NCI-H748 (cell line): ENCODE results near the gene CFHR5.
"Not testable (repeated sequence)": the region's sequence is repeated elsewhere in the genome, so short reads cannot be mapped to it uniquely, and the experiment has no call there.

Source experiments
- DNase-seq: peaks from one replicate; lab custom pipeline; 2025; ENCODE audit not compliant: unreplicated experiment; lab: John Stamatoyannopoulos, UW

Gene CFHR5

DNA sequence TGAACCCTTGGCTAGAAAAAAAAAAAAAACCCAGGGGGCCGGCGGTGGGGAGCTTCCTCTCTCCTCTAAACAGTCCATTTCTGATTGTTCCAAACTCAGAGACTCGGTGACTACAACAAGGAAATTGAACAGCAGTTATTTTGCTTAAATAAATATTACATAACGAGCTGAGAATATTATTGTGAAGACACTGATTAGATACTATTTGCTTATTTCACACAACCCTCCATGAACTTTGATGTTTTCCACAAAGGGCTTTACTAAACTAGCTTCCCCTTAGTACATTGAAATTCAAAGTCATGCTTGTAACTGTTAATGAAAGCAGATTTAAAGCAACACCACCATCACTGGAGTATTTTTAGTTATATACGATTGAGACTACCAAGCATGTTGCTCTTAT lies at the start of gene CFHR5:
Gene CFHR5 (plus strand): TSS at position 279 of the 400 bp plus-strand sequence. CDS start 109 bp downstream, at position 388.
- no peak for DNase-seq

DNA sequence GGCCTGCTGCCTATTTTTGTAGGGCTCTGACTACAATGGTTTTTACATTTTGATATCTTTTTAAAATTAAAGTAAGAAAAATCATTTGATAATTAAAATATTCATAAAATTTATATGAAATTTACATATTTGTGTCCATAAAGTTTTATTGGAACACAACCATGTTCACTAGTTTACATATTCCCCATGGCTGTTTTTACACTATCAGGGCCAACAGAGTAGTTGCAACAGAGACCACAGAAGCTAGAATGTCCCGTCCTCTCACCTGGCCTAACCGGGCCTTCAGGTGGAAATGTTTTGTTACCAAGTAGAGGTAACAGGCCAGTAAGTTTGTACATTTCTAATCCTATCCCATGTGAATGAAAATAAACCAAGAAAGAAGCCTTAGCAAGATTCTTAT lies 44.5 kb upstream of the CFHR5 start:
- DNase-seq, result not testable (repeated sequence)

DNA sequence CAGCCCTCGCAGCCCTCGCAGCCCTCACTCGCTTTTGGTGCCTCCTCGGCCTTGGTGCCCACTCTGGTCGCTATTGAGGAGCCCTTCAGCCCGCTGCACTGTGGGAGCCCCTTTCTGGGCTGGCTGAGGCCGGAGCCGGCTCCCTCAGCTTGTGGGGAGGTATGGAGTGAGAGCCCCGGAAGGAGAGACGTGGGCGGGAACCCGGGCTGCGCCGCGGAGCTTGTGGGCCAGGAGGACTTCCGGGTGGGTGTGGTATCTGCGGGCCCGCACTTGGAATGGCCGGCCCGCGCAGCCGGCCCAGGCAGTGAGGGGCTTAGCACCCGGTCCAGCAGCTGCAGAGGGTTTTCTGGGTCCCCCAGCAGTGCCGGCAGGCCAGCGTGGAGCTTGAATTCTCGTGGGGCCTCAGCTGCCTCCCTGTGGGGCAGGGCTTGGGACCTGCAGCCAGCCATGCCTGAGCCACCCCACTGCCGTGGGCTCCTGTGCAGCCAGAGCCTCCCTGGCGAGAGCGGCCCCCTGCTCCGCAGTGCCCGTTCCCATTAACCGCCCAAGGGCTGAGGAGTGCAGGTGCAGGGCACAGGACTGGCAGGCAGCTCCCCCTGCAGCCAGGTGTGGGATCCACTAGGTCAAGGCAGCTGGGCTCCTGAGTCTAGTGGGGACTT lies 43.7 kb upstream of the CFHR5 start:
- DNase-seq, result peak; percentile 3

DNA sequence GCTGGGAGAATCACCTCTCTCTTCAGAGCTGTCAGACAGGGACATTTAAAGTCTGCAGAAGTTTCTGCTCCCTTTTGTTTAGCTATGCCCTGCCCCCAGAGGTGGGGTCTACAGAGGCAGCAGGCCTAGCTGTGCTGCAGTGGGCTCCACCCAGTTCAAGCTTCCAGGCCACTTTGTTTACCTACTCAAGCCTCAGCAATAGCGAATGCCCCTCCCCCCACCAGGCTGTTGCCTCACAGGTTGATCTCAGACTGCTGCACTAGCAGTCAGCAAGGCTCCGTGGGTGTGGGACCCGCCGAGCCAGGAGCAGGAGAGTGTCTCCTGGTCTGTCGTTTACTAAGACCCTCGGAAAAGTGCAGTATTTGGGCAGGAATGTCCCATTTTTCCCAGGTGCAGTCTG lies 35.9 kb upstream of the CFHR5 start:
- peak; percentile 61 for DNase-seq

DNA sequence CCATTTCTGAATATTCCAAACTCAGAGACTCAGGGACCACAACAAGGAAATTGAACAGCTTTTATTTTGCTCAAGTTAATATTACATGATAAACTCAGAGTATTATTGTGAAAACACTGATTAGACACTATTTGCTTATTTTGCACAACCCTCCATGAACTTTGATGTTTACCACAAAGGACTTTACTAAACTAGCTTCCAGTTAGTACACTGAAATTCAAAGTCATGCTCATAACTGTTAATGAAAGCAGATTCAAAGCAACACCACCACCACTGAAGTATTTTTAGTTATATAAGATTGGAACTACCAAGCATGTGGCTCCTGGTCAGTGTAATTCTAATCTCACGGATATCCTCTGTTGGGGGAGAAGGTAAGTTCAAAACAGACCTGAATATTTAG lies 33.8 kb upstream of the CFHR5 start, which contains the start of gene CFHR2:
Gene CFHR2 (plus strand): TSS at position 171 of the 400 bp plus-strand sequence. CDS start 143 bp downstream, at position 314.
- not testable (repeated sequence) for DNase-seq

DNA sequence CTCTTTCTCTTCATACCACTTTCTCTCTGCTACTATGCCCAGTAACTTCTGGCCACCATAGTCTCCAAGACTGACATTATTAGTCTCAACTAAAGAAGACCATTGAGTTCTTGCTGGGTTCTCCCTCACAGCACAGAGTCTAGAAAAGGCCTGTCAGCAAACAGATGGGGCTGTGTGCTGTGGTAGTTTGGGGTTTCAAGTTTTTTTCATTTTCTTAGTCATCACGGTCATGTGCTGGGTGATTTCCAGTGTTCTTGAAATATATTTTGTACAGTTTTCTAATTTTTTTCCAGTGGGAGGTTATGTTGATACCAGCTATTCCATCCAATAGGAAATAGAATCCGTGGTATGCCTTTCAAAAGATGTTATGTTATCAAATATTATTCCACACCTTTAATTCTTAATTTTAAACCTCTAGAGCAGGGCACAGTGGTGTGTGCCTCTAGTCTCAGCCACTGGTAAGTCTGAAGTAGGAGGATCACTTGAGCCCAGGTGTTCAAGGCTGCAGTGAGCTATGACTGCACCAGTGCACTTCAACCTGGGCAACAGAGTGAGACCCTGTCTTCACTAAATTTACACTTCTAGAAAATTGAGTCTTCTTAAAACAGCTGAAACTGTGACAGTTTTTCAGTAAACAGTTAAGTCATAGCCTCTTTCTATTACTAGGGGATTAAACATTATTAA lies 25.5 kb upstream of the CFHR5 start:
- DNase-seq, result no peak

DNA sequence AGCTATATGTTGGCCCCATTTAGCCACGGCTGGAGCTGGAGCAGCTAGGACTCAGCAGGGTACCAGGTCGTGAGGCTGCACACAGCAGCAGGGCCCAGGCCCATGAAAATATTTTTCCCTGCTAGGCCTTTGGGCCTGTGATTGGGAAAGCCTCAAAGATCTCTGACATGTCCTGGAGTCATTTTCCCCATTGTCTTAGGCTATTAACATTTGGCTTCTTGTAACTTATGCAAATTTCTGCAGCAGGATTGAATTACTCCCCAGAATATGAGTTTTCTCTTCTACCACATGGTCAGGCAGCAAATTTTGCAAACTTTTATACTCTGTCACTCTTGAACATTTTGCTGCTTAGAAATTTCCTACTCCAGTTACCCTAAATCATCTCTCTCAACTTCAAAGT lies 22.6 kb upstream of the CFHR5 start:
- DNase-seq, result no peak

DNA sequence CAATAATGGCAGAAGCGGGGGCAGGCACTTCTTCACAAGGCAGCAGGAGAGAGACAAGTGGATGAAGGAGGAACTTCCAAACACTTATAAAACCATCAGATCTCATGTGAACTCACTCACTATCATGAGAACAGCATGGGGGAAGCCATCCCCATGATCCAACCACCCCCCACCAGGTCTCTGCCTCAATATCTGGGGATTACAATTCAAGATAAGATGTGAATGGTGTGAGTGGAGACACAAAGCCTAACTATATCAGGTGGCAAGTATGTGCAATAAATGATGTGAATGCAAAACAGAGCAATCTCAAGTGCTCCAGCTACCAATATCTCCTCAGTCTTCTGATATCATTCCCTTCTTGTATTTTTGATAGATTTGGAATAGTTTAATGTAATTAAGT lies 21.4 kb upstream of the CFHR5 start:
- DNase-seq, result no peak

DNA sequence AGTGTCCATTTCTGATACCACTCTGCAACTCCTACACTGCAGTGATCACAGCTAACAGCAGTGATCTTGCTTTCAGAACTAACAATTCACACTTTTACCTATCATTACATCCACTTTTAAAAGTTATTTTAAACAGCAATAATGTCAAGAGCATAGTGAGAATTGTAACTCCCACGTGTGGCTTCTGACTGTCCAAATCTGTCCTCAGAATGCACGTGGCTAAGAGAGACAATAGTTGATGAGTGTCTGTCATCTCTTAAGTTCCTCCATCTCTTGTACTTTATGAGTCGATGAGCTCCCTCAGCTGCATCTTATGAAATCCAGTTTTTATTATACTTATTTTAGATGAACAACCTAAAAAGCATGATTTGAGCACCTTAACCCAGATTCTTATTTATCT lies 16.5 kb upstream of the CFHR5 start:
- DNase-seq, result no peak

DNA sequence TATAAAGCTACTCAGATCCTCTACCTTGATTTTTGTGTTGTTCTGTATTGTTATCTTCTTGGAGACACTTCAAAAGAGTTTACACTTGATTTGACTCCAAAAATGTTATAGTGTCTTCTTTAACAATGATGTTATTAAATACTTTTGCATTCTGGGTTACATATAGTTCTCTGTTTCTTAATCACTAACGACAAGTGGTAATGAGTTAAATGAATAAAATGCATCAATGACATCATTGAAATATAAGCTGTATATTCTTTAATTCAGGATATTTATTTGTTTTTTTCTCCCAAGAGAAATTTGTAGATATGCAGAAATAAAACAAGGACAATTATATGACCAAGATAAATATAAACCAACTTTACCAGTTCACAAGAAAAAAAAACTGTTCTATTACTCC lies 7.2 kb upstream of the CFHR5 start:
- no peak for DNase-seq

DNA sequence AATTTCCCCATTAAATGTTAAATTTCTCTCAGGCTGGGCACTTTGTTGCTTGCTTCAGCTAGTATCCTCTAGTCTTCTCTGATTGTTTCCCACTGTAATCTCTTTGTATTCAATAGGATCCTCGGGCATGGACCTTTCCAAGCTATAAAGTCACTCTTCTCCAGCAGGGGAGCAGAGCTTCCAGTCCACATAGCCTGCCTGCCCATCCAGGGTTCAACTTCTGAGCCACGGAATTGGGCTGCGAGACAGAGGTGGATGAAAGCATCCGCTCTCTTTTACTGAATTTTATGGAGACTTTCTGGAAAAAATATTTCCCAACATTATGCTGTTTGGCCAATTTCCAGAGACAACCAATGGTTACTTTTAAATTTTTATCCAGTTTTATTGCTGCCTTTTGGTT lies 1.1 kb upstream of the CFHR5 start:
- no peak for DNase-seq

DNA sequence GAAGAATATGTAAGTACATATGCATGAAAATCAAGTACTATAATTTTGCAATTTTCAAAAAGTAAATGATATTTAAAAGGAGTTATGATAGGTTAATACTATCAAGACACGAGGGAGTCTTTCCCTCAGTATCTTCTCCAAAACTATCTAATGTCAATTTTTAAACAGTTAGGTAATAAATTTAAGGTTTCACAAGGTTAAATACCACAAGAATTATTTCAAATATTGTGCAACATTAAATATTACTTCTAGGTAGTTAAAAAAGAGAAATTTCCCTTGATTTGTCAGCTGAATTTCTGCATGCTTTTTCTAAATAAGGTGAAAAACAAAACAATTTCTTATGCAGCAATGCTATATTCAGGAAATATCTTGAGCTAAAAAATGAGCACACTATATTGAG lies 3.5 kb downstream of the CFHR5 start:
- DNase-seq, result no peak

DNA sequence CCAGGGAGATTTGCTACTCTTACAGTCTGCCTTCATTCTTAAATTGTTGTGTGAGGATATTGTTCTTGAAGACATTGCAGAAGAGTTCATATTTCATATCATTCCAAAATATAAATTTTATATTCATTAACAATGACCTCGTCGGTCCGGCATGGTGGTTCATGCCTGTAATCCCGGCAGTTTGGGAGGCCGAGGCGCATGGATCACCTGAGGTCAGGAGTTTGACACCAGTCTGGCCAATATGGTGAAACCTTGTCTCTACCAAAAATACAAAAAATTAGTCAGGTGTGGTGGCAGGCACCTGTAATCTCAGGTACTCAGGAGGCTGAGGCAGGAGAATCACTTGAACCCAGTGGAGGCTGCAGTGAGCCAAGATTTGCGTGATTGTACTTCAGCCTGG lies 4.9 kb downstream of the CFHR5 start:
- DNase-seq, result not testable (repeated sequence)

DNA sequence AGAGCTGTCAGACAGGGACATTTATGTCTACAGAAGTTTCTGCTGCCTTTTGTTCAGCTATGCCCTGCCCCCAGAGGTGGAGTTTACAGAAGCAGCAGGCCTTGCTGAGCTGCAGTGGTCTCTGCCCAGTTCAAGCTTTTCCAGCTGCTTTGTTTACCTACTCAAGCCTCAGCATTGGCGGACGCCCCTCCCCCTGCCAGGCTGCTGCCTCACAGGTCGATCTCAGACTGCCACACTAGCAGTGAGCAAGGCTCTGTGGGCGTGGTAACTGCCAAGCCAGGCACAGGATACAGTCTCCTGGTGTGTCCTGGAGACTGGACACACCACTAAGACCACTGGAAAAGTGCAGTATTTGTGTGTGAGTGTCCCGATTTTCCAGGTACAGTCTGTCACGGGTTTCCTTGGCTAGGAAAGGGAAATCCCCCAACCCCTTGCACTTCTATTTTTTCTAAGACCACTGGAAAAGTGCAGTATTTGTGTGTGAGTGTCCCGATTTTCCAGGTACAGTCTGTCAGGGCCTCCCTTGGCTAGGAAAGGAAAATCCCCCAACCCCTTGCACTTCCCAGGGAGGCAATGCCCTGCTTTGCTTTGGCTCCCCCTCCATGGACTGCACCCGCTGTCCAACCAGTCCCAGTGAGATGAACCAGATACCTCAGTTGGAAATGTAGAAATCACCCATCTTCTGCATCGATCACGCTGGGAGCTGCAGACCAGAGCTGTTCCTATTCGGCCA lies 14.7 kb downstream of the CFHR5 start:
- peak; percentile 97 for DNase-seq

DNA sequence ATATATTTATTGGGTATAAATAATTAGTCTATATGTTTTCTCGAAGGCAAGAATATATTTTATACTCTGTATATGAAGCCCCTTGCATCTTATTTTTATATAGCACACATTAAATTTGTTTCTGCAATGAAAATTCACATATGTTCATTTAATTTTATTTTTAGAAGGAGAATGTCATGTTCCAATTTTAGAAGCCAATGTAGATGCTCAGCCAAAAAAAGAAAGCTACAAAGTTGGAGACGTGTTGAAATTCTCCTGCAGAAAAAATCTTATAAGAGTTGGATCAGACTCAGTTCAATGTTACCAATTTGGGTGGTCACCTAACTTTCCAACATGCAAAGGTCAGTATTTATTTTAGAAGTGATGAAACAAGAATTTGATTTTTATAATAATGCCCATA lies 16.6 kb downstream of the CFHR5 start:
- no peak for DNase-seq

DNA sequence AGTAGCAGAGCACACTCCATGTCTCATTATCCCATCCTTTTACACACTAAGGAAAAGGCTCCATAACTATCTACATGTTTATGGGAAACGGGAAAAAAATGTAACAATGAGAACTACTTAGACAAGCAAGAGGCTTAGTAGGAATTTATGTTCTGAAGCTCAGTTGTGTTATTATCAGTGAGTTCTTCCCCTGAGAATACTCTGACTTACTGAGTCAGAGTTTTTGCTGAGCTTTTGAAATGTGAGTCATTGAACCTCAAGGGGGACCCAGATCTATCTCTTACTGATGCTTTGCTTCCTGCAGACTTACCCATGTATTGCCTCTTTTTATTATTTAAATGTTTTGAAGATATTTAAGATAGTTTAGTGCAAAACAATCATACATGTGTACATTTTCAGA lies 20.1 kb downstream of the CFHR5 start:
- DNase-seq, result no peak

DNA sequence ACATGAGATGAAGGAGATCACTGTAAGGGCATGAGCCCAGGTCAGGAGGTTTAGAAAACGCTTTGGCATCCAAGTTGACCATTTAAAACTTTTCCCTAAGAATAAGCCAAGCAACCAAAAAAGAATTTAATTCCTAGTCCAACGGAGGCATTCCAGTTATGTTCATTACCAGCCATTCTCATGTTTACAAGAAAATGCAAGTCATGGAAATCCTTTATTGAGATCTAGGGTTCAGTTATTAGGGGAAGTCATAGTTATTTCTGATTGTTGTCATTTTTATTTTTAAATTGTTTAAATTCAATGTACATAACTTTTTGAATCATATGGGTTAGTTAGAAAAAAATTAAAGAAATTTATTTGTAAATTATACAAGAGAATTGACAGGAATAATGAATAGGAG lies 24.5 kb downstream of the CFHR5 start:
- no peak for DNase-seq

DNA sequence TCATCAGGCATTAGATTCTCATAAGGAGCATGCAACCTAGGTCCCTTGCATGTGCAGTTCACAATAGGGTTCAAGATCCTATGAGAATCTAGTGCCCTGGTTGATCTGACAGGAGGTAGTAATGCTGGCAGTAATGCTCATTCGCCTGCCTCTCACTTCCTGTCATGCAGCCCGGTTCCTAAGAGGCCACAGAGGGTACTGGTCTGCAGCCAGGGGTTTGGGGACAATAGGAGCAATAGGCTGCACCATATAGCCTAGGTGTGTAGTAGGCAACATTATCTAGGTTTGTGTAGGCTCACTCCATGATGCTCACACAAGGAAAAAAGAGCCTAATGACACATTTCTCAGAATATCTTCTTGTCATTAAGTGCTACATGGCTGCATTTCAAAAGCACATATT lies 25.8 kb downstream of the CFHR5 start:
- DNase-seq, result no peak

DNA sequence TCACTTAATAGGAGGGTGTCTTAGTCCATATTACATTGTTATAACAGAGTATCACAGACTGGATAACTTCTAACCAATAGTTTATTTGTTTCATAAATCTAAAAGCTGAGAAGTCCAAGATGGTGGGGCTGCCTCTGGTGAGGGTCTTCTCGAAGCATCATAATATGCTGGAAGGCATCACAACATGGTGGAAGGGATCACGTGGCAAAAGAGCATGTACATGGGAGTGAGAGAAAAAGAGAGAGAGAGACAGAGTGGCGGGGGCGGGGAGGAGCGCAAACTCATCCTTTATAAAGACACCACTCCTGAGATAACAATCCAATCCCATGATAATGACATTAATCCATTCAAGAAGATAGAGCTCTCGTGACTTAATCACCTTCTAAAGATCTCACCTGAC lies 31.5 kb downstream of the CFHR5 start:
- no peak for DNase-seq

DNA sequence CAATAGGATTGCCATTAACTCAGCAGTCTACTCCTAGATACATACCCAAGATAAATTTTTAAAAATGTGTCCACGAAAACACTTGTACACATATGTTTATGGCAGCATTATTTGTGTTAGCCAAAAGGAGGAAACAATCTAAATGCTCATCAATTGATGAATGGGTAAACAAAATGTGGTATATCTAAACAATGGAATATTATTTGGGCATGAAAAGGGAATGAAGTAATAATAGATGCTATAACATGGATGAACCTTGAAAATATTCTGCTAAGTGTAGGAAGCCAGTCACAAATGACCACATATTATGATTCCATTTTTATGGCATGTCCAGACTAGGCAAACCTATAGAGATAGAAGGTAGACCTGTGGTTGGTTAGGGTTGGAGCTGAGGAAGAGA lies 34.3 kb downstream of the CFHR5 start:
- DNase-seq, result no peak

DNA sequence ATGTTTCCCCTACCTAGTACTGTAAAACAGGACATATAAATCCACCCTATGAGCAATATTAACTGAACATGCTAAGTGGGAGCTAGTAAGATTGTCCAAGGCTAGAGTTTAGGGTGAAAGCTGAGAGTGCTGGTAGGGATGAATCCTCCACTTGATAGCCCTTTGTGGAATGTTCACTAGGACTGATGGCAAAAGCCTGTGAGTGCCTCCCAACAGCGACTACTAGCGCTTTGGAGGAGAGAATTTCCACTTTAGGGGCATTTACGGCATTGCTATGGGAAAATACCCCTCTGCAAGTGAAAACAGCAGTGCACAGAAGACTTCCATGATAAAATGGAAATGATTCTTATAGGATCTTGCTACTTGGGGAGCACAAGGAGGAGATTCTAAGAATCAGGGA lies 35.9 kb downstream of the CFHR5 start:
- no peak for DNase-seq

DNA sequence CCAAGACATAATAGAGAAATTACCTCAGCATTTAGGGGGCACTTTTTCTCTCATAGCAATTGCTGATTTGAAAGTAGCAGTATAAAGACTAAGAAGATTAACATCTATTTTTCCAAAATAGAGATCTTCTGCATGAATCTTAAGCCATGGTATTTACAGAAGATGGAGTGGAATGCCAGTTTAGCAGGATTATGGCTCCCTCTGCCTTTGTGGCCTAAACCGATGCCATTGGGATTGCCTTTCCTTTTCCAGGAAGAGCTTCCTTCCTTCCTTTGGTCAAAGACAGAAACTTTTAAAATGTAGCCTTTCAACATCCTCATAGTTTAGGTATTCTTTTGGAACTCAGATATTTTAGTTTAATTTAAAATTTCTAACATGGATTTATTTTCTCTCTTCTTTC lies 39.4 kb downstream of the CFHR5 start:
- no peak for DNase-seq
